GM19397 (cell line): ENCODE results near the gene IFT172.

Experiments
- ATAC-seq: cut with Tn5 transposase; IDR thresholded peaks from one replicate; pipeline ENCODE4 v1.9.1; 2021; ENCODE audit warnings: mild to moderate bottlenecking, moderate library complexity; ENCODE audit not compliant: unreplicated experiment

Gene IFT172

GRCh38 chr2:27494284-27494943, 4.9 kb upstream of the IFT172 start:
- no peak for ATAC-seq

GRCh38 chr2:27493948-27494283, 4.4 kb upstream of the IFT172 start:
- ATAC-seq, result no peak

DNA sequence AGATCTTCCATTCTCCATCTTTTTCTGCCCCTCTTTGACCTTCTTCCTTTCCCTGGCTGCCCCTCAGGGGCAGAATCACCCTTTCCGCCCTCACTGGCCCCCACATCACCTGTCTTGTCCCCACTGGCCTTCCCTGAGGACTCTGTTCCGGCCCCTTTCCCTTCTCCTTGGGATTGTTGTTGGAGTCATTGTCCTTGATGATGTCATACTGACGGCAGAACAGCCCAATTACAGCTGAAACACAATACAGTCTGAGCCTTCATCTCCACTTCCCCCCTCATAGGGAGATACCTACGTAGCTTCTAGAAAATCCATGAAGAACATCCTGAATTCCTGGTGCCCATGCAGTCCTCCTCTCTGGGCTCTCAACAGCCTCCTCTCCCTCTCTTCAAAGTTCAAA, 3.0 kb upstream of the IFT172 start:
- ATAC-seq, result no peak

DNA sequence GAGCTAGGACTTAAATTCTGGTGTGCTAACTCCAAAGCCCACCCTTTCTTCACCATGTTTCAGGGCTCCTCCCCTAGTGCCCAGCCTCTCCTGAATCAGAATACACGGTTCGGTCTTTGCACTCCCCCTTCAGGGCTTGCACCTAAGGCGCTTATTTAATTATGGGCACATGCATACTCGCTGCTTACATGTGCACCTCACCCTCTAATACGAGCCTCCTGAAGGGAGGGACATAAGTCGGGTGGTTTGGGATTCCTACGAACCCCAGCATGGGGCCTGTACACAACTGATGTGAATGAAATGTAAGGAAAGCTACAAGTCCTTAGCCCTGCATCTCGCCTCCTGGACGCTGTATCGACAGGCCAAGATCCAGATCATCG, 435 bp downstream of the IFT172 start:
- ATAC-seq, result peak; percentile 3

DNA sequence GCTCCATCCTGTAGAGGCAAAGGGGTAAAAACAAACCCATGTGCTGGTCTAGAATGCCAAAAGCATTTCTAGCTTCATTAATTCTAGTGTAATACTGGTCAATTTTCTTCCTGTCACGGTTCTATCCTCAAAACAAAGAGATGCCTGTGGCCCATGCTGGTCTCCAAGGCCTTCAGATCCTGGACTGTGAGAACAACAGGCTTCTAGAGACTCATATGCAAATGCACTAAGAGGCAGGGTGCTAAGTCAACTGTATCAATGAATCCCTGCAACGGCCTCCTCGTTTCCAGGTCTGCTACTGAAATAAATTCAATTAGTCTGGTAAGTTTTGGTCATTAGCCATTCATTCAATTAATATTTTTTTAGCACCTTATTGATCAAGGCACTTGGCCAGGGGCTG, 4.0 kb downstream of the IFT172 start:
- no peak for ATAC-seq

DNA sequence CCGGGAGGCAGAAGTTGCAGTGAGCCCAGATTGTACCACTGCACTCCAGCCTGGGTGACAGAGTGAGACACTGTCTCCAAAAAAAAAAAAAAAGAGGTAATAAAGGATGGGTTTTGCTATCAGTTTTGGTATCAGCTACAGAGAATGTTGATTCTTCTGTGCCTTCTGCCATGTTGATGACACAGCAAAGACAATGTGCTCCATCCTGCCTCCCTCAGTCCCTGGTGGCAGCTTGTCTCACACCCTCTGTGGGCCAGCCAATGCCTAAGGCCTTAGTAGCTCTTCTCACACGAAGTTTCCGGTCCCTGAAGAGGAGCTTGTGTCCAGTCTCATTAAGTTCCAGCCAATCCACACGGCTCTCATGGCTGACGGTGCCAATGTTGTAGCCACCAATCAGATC, 17.6 kb downstream of the IFT172 start:
- no peak for ATAC-seq

GRCh38 chr2:27464443-27464842, 25.1 kb downstream of the IFT172 start:
- ATAC-seq, result no peak

DNA sequence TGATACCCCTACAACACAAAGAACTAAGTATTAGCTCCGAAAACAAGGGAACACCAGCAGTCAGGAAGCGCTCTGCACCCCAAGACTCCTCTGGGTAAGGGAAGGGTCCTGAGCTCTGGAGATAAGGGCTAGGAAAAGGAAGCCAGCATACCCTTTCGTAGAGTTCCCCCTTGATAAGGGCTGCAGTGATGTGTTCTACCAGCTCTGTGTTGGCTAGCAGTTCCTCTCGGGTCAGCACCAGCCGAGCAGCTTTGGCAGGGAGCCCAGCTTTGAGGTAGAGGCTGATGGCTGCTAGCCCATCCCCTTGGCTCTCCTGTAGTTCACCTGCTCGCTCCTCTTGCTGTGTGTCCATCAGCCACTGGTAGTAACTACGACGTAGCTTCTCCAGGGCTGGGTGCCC, 28.4 kb downstream of the IFT172 start:
- no peak for ATAC-seq

- no peak for ATAC-seq
Observed at GRCh38 chr2:27453968-27454367, 35.6 kb downstream of the IFT172 start.

- ATAC-seq, result no peak
Observed at GRCh38 chr2:27451095-27451494, 38.4 kb downstream of the IFT172 start.

DNA sequence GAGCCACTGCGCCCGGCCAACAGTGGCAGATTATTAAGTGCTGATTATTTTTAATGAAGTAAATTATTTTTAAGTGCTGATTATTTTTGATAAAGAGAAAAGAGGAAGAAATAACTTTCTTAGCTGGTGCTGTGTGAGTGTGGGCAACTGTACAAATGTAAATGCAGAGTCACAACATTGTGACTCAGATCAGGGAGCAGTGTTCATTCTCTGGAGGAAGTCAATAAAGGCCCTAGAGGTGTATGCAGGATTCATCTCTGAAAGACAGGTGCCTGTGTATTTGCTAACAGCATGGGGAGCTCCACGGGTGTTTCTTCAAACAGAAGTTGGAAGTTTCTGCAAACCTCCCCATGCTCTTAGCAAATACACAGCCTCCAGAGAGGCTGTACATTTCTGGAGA, 41.2 kb downstream of the IFT172 start:
- ATAC-seq, result no peak

- no peak for ATAC-seq
Observed at GRCh38 chr2:27446057-27446456, 43.5 kb downstream of the IFT172 start.

- no peak for ATAC-seq
Observed at GRCh38 chr2:27445615-27446014, 43.9 kb downstream of the IFT172 start.

GRCh38 chr2:27445155-27445554, 44.4 kb downstream of the IFT172 start:
- ATAC-seq, result no peak

DNA sequence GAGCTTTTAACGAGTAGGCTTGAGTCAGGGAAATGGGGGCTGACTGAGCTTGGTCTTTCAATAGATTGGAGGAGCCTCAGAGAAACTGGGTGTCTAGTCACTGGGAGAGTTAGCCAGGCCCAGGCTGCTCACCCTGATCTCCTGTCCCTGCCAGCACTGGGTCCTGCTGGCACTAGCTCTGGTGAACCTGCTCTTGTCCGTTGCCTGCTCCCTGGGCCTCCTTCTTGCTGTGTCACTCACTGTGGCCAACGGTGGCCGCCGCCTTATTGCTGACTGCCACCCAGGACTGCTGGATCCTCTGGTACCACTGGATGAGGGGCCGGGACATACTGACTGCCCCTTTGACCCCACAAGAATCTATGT, 46.6 kb downstream of the IFT172 start:
- ATAC-seq, result no peak

GRCh38 chr2:27441958-27442919, 47.3 kb downstream of the IFT172 start, which contains the start of gene KRTCAP3:
Gene KRTCAP3 (plus strand): TSS chr2:27442381. CDS start chr2:27442413, 32 bp downstream.
- no peak for ATAC-seq

DNA sequence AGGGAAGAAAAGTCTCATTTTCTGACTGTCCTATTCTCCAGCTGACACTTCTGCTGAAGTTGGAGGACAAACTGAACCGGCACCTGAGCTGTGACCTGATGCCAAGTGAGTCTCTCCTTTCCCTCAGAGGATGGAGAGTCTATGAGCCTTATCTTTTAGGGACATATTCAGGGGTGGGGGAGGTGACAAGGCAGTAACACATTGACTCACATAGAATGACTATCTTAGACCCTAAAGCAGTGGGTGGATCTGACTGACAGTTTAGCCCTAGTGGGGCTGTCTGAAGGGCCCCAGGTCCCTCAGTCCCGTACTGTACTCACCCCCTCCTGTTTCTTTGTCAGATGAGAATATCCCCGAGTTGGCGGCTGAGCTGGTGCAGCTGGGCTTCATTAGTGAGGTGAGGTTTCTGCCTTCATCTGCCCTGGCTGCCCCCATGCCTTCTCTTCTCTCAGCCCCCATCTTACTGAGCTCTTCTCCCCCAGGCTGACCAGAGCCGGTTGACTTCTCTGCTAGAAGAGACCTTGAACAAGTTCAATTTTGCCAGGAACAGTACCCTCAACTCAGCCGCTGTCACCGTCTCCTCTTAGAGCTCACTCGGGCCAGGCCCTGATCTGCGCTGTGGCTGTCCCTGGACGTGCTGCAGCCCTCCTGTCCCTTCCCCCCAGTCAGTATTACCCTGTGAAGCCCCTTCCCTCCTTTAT, 48.2 kb downstream of the IFT172 start:
- no peak for ATAC-seq

GRCh38 chr2:27435628-27436027, 53.9 kb downstream of the IFT172 start:
- ATAC-seq, result no peak

- ATAC-seq, result no peak
Observed at GRCh38 chr2:27431395-27431794, 58.1 kb downstream of the IFT172 start.

- ATAC-seq, result peak; percentile 77
Observed at GRCh38 chr2:27428978-27429541, 60.5 kb downstream of the IFT172 start.

DNA sequence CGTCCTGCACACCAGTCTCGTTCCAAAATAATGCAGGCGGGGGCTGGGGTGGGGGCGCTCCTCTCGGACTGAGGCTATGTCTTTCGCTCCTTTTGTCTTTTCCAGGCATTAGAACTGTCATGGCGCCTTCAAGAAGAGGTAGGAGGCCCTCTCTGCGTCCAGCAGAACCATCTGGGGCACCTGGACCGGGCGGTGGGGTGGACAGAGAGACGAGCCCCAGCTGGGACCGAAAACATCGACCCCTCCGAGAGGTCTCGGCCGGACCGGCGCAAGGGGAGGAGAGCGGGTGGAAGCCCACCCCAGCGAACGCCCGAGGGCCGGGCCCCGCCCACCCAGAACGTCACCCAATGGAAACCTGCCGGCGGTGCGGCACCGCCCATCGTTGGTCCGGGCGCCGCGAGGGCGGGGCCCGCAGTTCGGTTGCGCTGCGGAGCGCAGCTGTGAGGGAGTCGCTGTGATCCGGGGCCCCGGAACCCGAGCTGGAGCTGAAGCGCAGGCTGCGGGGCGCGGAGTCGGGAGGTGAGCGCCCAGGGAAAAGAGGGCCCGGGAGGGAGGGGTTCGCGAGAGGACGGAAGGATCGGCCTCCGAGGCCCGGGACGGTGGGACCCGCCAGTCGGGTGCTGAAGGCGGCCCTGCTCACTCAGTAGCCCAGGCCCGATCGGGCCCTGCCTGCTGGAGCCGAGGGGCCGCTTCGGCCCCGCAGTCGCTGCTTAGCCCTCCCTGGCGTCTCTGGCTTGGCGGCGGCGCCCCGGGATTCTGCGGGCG, 61.1 kb downstream of the IFT172 start, which contains the start of gene NRBP1:
NRBP1 (plus strand) TSS at position 419 of the 765 bp plus-strand sequence. CDS start 4,643 bp downstream, outside the sequence.
- peak; percentile 88 for ATAC-seq
